Thoracic aorta (tissue), 2 donors: ENCODE results near the gene SYPL2. TPM values are rescaled to one million over a fixed set of nuclear protein-coding genes. Genes with fewer than 3 reads are reported as not detected.

Experiments
- ATAC-seq: fragments of 150-250 bp; one replicate; pipeline ENCODE4 v1.8.0; 2017; ENCODE audit warnings: low read depth; ENCODE audit not compliant: insufficient number of reproducible peaks, low FRiP score
- DNase-seq: peaks from one replicate; pipeline ENCODE4 v3.0.0-alpha.2; 2020; ENCODE audit warnings: low spot score
- H3K27ac ChIP-seq, 2 donors: fragments of 200-600 bp; sonication (generic); 1 replicate in 1 of 2; 2 replicates in 1 of 2; pipeline ENCODE4 v1.5.1; 2016; ENCODE audit warnings: mild to moderate bottlenecking in 2 of 2, moderate library complexity in 2 of 2
- H3K27me3 ChIP-seq: fragments of 200-600 bp; sonication (generic); replicated peaks from 2 replicates; pipeline ENCODE4 v1.6.0; 2016; ENCODE audit warnings: mild to moderate bottlenecking; ENCODE audit not compliant: insufficient read depth
- H3K36me3 ChIP-seq: fragments of 200-600 bp; sonication (generic); one replicate; pipeline ENCODE4 v1.5.1; 2016
- H3K4me1 ChIP-seq, 2 donors: fragments of 200-600 bp; sonication (generic); 1 replicate in 1 of 2; 2 replicates in 1 of 2; pipeline versions ENCODE4 v1.5.1 to v1.6.0; 2016; ENCODE audit warnings: low read depth in 2 of 2, mild to moderate bottlenecking in 1 of 2; ENCODE audit not compliant: control insufficient read depth in 1 of 2
- H3K4me3 ChIP-seq: fragments of 200-600 bp; sonication (generic); 2 replicates; pipeline ENCODE4 v1.5.1; 2016; ENCODE audit warnings: mild to moderate bottlenecking
- H3K9me3 ChIP-seq: fragments of 200-600 bp; sonication (generic); 2 replicates; pipeline ENCODE4 v1.5.1; 2016
- total RNA-seq, 2 donors: library from RNA; depleted of rRNA; stranded (reverse); fragments of >200 nt; gene quantifications; one replicate each; pipeline versions ENCODE4 v1.1.0 to v1.2.3, GENCODE V29; 2016
- TF ChIP-seq, protein P1 (sequence below): fragments of 200-600 bp; sonication (generic); IDR thresholded peaks from one replicate; pipeline ENCODE4 v1.5.1; 2019; ENCODE audit warnings: antibody characterized with exemption

SYPL2 gene
- total RNA-seq, 2 donors from 2014 or later, result 4.2 to 6.1 TPM

DNA sequence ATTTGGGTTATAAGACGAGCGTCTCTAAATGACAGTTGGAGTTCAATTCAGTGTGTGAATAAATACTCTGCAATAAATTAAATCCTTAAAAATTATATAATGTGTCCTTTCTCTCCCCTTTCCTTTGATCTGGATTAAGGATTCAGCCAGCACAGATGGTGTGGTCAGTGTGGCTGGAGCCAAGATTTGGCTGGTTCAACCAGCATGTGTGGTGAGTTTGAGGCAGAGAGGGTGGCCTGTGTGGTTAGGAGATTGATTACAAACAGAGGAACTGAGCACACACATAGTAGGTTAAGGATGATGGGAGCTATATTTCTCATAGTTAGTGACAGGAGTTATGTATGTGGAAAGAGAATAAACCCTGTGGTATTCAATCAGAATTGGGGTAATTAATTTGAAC lies 57.4 kb downstream of the SYPL2 start:
- Histone ChIP-seq H3K4me3 (no peak overlapping the region), H3K27ac (no peak overlapping the region), H3K27me3 (no peaks in the 10 kb centered on the region), H3K4me1 (no peaks in the 10 kb centered on the region), H3K9me3 (no peaks in the 10 kb centered on the region), H3K36me3 (no peaks in the 10 kb centered on the region)
- TF ChIP-seq, protein P1, sequence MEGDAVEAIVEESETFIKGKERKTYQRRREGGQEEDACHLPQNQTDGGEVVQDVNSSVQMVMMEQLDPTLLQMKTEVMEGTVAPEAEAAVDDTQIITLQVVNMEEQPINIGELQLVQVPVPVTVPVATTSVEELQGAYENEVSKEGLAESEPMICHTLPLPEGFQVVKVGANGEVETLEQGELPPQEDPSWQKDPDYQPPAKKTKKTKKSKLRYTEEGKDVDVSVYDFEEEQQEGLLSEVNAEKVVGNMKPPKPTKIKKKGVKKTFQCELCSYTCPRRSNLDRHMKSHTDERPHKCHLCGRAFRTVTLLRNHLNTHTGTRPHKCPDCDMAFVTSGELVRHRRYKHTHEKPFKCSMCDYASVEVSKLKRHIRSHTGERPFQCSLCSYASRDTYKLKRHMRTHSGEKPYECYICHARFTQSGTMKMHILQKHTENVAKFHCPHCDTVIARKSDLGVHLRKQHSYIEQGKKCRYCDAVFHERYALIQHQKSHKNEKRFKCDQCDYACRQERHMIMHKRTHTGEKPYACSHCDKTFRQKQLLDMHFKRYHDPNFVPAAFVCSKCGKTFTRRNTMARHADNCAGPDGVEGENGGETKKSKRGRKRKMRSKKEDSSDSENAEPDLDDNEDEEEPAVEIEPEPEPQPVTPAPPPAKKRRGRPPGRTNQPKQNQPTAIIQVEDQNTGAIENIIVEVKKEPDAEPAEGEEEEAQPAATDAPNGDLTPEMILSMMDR, result no peak
- no peak for DNase-seq
- no peak for ATAC-seq

DNA sequence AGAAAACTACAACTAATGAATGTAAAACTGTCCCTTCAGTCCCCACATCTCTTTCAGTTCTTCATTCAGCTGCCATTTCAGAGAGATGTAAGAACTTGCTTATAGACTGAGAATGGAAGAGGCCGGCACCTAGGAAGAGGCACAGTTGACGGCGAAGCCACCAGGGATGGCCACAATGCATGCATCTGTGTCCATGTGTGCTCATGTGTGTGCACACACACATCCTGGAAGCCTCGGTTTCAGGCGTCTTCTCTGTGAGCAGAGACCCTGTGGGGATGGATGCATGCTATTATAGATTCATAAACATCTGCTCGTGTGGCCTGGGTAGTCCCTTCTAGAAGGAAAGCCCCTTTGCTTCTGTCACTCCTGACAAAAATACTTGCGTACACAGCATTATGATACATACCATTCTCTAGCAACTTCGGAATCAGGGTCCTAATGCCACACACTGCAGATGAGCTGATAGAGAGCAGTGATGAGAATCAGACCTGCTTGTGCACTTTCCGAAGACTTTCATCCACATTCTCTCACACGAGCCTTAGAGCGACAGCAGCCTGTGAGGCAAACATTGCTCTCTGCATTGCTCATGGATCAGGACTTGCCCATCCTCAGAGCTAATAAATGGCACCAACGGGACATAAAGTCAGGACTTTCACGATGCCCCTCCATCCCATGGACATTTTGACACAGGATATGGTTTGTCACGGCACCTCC lies 60.9 kb downstream of the SYPL2 start:
- Histone ChIP-seq H3K4me1 (no peaks in the 10 kb centered on the region), H3K4me3 (no peak overlapping the region), H3K27me3 (no peaks in the 10 kb centered on the region), H3K36me3 (no peaks in the 10 kb centered on the region), H3K27ac (no peak overlapping the region), H3K9me3 (no peaks in the 10 kb centered on the region)
- TF ChIP-seq, protein P1, result no peak
- no peak for ATAC-seq
- DNase-seq, result no peak

DNA sequence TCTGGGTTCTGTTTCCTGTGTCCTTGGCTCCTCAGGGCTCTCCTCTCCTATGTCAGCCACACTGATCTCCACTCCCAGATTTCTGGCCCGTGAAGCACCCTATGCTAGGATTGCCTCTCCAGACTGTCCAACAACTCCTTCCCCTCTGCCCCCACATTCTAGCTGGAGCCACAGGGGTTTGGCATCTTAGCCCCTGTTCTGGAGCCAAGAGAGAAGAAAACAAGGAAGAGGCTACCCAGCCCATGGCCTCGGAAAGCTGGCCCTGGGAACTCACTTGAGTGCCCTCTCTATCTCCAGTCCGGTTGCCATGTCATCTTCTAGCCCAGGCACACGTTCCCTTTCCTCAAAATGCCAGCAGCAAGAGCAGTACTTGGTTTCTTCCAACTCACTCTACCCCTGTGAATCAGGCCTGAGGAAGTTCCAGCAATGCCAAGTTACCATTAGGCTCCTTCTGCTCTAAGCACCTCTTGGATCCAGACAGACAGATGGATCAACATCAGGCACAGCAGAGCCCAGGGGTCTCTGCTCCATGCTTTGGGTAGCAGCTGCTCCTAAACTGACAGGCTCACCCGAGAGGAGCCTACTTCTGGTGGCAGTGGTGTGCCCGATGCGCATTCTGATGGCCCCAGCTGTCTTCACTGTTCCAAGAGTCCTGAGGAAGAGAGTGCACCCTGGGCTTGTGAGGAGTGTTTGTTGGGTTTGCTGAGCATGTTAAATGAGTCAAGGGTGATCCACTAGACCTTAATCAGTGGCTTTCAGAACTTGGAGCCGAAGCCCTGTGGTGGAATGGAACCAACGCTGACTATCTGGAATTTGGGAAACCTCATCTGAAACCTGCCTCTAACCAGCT lies 61.7 kb downstream of the SYPL2 start:
- no peak for DNase-seq
- ATAC-seq, result no peak
- no peaks in the 10 kb centered on the region for H3K36me3 ChIP-seq

DNA sequence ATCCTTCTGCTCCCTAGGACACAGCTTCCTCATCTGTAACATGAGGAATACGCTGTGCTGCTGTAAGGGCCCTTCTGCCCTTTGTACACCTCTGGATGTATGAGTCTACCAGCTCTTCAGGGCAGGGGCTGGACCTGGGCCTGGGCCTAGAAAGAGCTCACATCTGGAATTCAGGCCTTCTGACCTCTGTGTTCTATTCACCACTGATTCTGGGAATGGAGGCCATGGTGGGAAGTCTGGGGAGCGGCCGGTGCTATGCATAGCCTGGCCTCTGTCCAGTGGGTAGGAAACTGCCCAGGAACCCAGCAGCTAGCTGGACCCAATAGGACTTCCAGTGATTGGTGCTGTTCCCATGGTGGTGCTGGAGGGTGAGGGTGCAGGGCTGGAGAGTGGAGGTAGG lies 62.4 kb downstream of the SYPL2 start:
- no peak for ATAC-seq
- H3K4me3 ChIP-seq, result no peak overlapping the region

More for the DNA sequence above, 61.7 kb downstream of the SYPL2 start:
- H3K9me3 ChIP-seq, result no peaks in the 10 kb centered on the region
- H3K4me3 ChIP-seq, result no peak overlapping the region
- H3K4me1 ChIP-seq, result peaks cover 5% of the 10 kb centered on the region in 2 donors
- no peaks in the 10 kb centered on the region for H3K27me3 ChIP-seq
- no peak overlapping the region for H3K27ac ChIP-seq
- TF ChIP-seq, protein P1, result no peak

More for the DNA sequence above, 62.4 kb downstream of the SYPL2 start:
- Histone ChIP-seq H3K27ac (no peak overlapping the region), H3K36me3 (no peaks in the 10 kb centered on the region), H3K4me1 (peaks cover 5% of the 10 kb centered on the region in 2 donors), H3K9me3 (no peaks in the 10 kb centered on the region), H3K27me3 (no peaks in the 10 kb centered on the region)
- no peak for DNase-seq
- TF ChIP-seq, protein P1, result no peak
